ENCODE data around the gene SEC14L1.
A peak's percentile ranks its signal among the peaks of the same experiment; 100 is the strongest.

DNA sequence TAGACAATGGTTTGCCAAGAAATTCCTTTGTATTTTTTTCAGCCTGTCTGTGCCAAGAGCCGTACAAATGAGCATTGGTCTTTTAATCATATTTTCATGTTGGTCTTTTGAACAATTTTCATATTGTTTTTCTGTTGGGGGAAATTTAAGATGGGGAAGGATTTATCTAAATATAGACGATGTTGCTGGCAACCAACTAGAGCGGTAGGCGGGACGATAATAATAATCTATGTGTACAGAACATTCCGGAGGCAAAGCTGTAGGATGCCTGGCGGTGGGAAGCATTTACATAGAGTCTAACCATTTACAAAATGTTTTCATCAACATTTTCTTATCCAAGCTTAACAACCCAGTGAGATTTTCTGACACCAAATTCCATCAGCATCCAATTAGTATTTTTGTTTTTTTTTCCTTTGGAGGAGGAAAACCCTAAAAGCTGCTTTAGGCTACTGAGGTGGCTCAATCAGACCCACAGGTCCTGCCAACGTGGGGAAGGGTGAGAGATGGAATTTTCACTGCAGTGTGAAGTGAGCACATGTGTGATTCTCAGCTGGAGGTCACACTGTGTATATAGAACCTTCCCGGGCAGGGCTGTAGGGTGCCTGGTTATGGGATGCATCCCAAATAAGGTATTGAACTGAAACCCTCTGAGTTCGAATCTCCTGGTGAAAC lies 11.7 kb upstream of the SEC14L1 start:
- TF ChIP-seq RAD21 (IDR thresholded peaks at IDR 0.05; ENCODE audit: low read depth) (no peak), CEBPB (IDR thresholded peaks at IDR 0.05) (no peak), TAF1 (IDR thresholded peaks at IDR 0.05; ENCODE audit: low read depth) (no peak), EP300 (IDR thresholded peaks at IDR 0.05; ENCODE audit: borderline replicate concordance) (no peak), ZBTB7A (IDR thresholded peaks at IDR 0.05; ENCODE audit: low read depth) (no peak), CREB1 (IDR thresholded peaks at IDR 0.05; ENCODE audit: low read depth) (no peak)
- TF ChIP-seq, protein P1, sequence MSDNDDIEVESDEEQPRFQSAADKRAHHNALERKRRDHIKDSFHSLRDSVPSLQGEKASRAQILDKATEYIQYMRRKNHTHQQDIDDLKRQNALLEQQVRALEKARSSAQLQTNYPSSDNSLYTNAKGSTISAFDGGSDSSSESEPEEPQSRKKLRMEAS (IDR thresholded peaks at IDR 0.05): 0 out of 2 replicates have a peak, but pooled peaks have one; percentile 24

Measured in Ishikawa (cell line).